ENCODE results near the gene SLK.

SLK gene

GRCh38 chr10:104040382-104040781 lies 73.4 kb downstream of the SLK start:
- Histone ChIP-seq H3K79me2 (ENCODE audit: insufficient read depth, low read length) (no peaks in the 10 kb centered on the region), H4K20me1 (ENCODE audit: insufficient read depth, low read length, poor library complexity, severe bottlenecking) (no peaks in the 10 kb centered on the region), H3K36me3 (ENCODE audit: insufficient read depth, low read length) (no peaks in the 10 kb centered on the region), H3K27me3 (ENCODE audit: insufficient read depth, low read length, poor library complexity, severe bottlenecking) (no peaks in the 10 kb centered on the region), H3K9ac (ENCODE audit: low read depth, low read length, poor library complexity, severe bottlenecking) (no peak overlapping the region), H2AFZ (ENCODE audit: low read length) (no peak overlapping the region), H3K9me2 (replicated peaks; ENCODE audit: low read depth, low read length) (no peaks in the 10 kb centered on the region), H3K9me3 (ENCODE audit: insufficient read depth, low read depth, low read length) (no peaks in the 10 kb centered on the region), H3K4me2 (ENCODE audit: low read depth, low read length, poor library complexity, severe bottlenecking) (no peak overlapping the region), H3F3A (ENCODE audit: low read depth) (no peaks in the 10 kb centered on the region), H3K4me1 (ENCODE audit: insufficient read depth, low read length, poor library complexity, severe bottlenecking) (no peaks in the 10 kb centered on the region), H3K4me3 (ENCODE audit: low read length, poor library complexity, severe bottlenecking) (no peak overlapping the region)
- TF ChIP-seq EZH2phosphoT487 (IDR thresholded peaks at IDR 0.05; ENCODE audit: borderline replicate concordance) (no peak), CTCF (conservative IDR thresholded peaks at IDR 0.05; ENCODE audit: low read length) (no peak)

GRCh38 chr10:104040862-104041789 lies 74.2 kb downstream of the SLK start:
- Histone ChIP-seq H3K36me3 (ENCODE audit: insufficient read depth, low read length) (no peaks in the 10 kb centered on the region), H3K4me2 (ENCODE audit: low read depth, low read length, poor library complexity, severe bottlenecking) (no peak overlapping the region), H3K4me3 (ENCODE audit: low read length, poor library complexity, severe bottlenecking) (no peak overlapping the region), H3K9ac (ENCODE audit: low read depth, low read length, poor library complexity, severe bottlenecking) (no peak overlapping the region), H3K27me3 (ENCODE audit: insufficient read depth, low read length, poor library complexity, severe bottlenecking) (no peaks in the 10 kb centered on the region), H3K9me3 (ENCODE audit: insufficient read depth, low read depth, low read length) (no peaks in the 10 kb centered on the region), H3F3A (ENCODE audit: low read depth) (no peaks in the 10 kb centered on the region), H3K4me1 (ENCODE audit: insufficient read depth, low read length, poor library complexity, severe bottlenecking) (no peaks in the 10 kb centered on the region), H4K20me1 (ENCODE audit: insufficient read depth, low read length, poor library complexity, severe bottlenecking) (no peaks in the 10 kb centered on the region), H3K9me2 (replicated peaks; ENCODE audit: low read depth, low read length) (no peaks in the 10 kb centered on the region), H2AFZ (ENCODE audit: low read length) (no peak overlapping the region), H3K79me2 (ENCODE audit: insufficient read depth, low read length) (no peaks in the 10 kb centered on the region)
- TF ChIP-seq EZH2phosphoT487 (IDR thresholded peaks at IDR 0.05; ENCODE audit: borderline replicate concordance) (no peak), CTCF (conservative IDR thresholded peaks at IDR 0.05; ENCODE audit: low read length) (no peak)

GRCh38 chr10:104041891-104042535 lies 75.1 kb downstream of the SLK start:
- Histone ChIP-seq H3K79me2 (ENCODE audit: insufficient read depth, low read length) (no peaks in the 10 kb centered on the region), H3K9me2 (replicated peaks; ENCODE audit: low read depth, low read length) (no peaks in the 10 kb centered on the region), H3K4me2 (ENCODE audit: low read depth, low read length, poor library complexity, severe bottlenecking) (no peak overlapping the region), H3K27me3 (ENCODE audit: insufficient read depth, low read length, poor library complexity, severe bottlenecking) (no peaks in the 10 kb centered on the region), H3K9ac (ENCODE audit: low read depth, low read length, poor library complexity, severe bottlenecking) (no peak overlapping the region), H3K9me3 (ENCODE audit: insufficient read depth, low read depth, low read length) (no peaks in the 10 kb centered on the region), H3K36me3 (ENCODE audit: insufficient read depth, low read length) (no peaks in the 10 kb centered on the region), H4K20me1 (ENCODE audit: insufficient read depth, low read length, poor library complexity, severe bottlenecking) (no peaks in the 10 kb centered on the region), H3F3A (ENCODE audit: low read depth) (no peaks in the 10 kb centered on the region), H3K4me3 (ENCODE audit: low read length, poor library complexity, severe bottlenecking) (no peak overlapping the region), H2AFZ (ENCODE audit: low read length) (no peak overlapping the region), H3K4me1 (ENCODE audit: insufficient read depth, low read length, poor library complexity, severe bottlenecking) (no peaks in the 10 kb centered on the region)
- no peak for TF ChIP-seq EZH2phosphoT487 (IDR thresholded peaks at IDR 0.05; ENCODE audit: borderline replicate concordance)
- no peak for TF ChIP-seq CTCF (conservative IDR thresholded peaks at IDR 0.05; ENCODE audit: low read length)
